Measurements from ENCODE around the gene SYNE2.
"Not testable (repeated sequence)": the region's sequence is repeated elsewhere in the genome, so short reads cannot be mapped to it uniquely, and the experiment has no call there.

SYNE2 gene

GRCh38 chr14:63852817-63853731 is at the start of gene SYNE2:
Gene SYNE2, plus strand, starts transcription at chr14:63853004. Its CDS starts 56,145 bp downstream, at chr14:63909149.
- peak; percentile 12 for TF ChIP-seq CTCF (IDR thresholded peaks at IDR 0.05; ENCODE audit: low read depth, low read length, poor library complexity, severe bottlenecking)
- no peak for TF ChIP-seq EZH2phosphoT487 (IDR thresholded peaks at IDR 0.05; ENCODE audit: borderline replicate concordance, low read length)
- Histone ChIP-seq H3K27ac (ENCODE audit: low read depth, low read length) (peak within 1 kb of the TSS; percentile 99), H3K9me3 (ENCODE audit: control insufficient read depth, insufficient read depth, low read length) (no peaks in the 10 kb centered on the region), H3K4me3 (ENCODE audit: low read length) (peak within 1 kb of the TSS; percentile 98), H3K4me1 (ENCODE audit: control insufficient read depth, low read length) (peaks cover 35% of the 10 kb centered on the region), H3K79me2 (ENCODE audit: control insufficient read depth, low read length) (peaks cover 59% of the 10 kb centered on the region), H3K9me2 (replicated peaks; ENCODE audit: control insufficient read depth, low read length) (no peaks in the 10 kb centered on the region), H3K27me3 (ENCODE audit: control insufficient read depth, low read length) (no peaks in the 10 kb centered on the region), H3K4me2 (ENCODE audit: low read length) (peak within 1 kb of the TSS; percentile 95), H3F3A (ENCODE audit: control insufficient read depth, insufficient read depth) (peaks cover 6% of the 10 kb centered on the region), H4K20me1 (ENCODE audit: control insufficient read depth, insufficient read depth, low read depth, low read length) (peaks cover 10% of the 10 kb centered on the region; the same call in 1 of the 2 replicates), H3K36me3 (ENCODE audit: control insufficient read depth, low read length) (peaks cover 33% of the 10 kb centered on the region)

GRCh38 chr14:63803221-63803791 is 49.5 kb upstream of the SYNE2 start:
- not testable (repeated sequence) for H3K4me1 ChIP-seq (ENCODE audit: control insufficient read depth, low read length); H3K27me3 ChIP-seq (ENCODE audit: control insufficient read depth, low read length); H3K4me3 ChIP-seq (ENCODE audit: low read length); H4K20me1 ChIP-seq (ENCODE audit: control insufficient read depth, insufficient read depth, low read depth, low read length); H3K36me3 ChIP-seq (ENCODE audit: control insufficient read depth, low read length); H3K79me2 ChIP-seq (ENCODE audit: control insufficient read depth, low read length); H3K27ac ChIP-seq (ENCODE audit: low read depth, low read length); H3K9me3 ChIP-seq (ENCODE audit: control insufficient read depth, insufficient read depth, low read length); H3K4me2 ChIP-seq (ENCODE audit: low read length); H3K9me2 ChIP-seq (replicated peaks; ENCODE audit: control insufficient read depth, low read length); H3F3A ChIP-seq (ENCODE audit: control insufficient read depth, insufficient read depth)

GRCh38 chr14:63806064-63806463 is 46.7 kb upstream of the SYNE2 start:
- not testable (repeated sequence) for H3K9me3 ChIP-seq (ENCODE audit: control insufficient read depth, insufficient read depth, low read length); H3K4me2 ChIP-seq (ENCODE audit: low read length); H4K20me1 ChIP-seq (ENCODE audit: control insufficient read depth, insufficient read depth, low read depth, low read length); H3K4me1 ChIP-seq (ENCODE audit: control insufficient read depth, low read length); H3K27ac ChIP-seq (ENCODE audit: low read depth, low read length); H3F3A ChIP-seq (ENCODE audit: control insufficient read depth, insufficient read depth); H3K9me2 ChIP-seq (replicated peaks; ENCODE audit: control insufficient read depth, low read length); H3K36me3 ChIP-seq (ENCODE audit: control insufficient read depth, low read length); H3K4me3 ChIP-seq (ENCODE audit: low read length); H3K27me3 ChIP-seq (ENCODE audit: control insufficient read depth, low read length); H3K79me2 ChIP-seq (ENCODE audit: control insufficient read depth, low read length)

GRCh38 chr14:63811692-63812091 is 41.1 kb upstream of the SYNE2 start:
- not testable (repeated sequence) for H3K27ac ChIP-seq (ENCODE audit: low read depth, low read length); H3K4me1 ChIP-seq (ENCODE audit: control insufficient read depth, low read length); H3K36me3 ChIP-seq (ENCODE audit: control insufficient read depth, low read length); H3K27me3 ChIP-seq (ENCODE audit: control insufficient read depth, low read length); H3K4me2 ChIP-seq (ENCODE audit: low read length); H3K79me2 ChIP-seq (ENCODE audit: control insufficient read depth, low read length); H3K9me3 ChIP-seq (ENCODE audit: control insufficient read depth, insufficient read depth, low read length); H4K20me1 ChIP-seq (ENCODE audit: control insufficient read depth, insufficient read depth, low read depth, low read length); H3K4me3 ChIP-seq (ENCODE audit: low read length); H3K9me2 ChIP-seq (replicated peaks; ENCODE audit: control insufficient read depth, low read length); H3F3A ChIP-seq (ENCODE audit: control insufficient read depth, insufficient read depth)

- Histone ChIP-seq H3K9me3 (ENCODE audit: control insufficient read depth, insufficient read depth, low read length) (no peaks in the 10 kb centered on the region), H3K36me3 (ENCODE audit: control insufficient read depth, low read length) (no peaks in the 10 kb centered on the region), H3K4me2 (ENCODE audit: low read length) (no peak overlapping the region), H3K9me2 (replicated peaks; ENCODE audit: control insufficient read depth, low read length) (no peaks in the 10 kb centered on the region), H3F3A (ENCODE audit: control insufficient read depth, insufficient read depth) (no peaks in the 10 kb centered on the region), H4K20me1 (ENCODE audit: control insufficient read depth, insufficient read depth, low read depth, low read length) (no peaks in the 10 kb centered on the region), H3K4me3 (ENCODE audit: low read length) (no peak overlapping the region), H3K79me2 (ENCODE audit: control insufficient read depth, low read length) (no peaks in the 10 kb centered on the region), H3K27ac (ENCODE audit: low read depth, low read length) (no peak overlapping the region), H3K27me3 (ENCODE audit: control insufficient read depth, low read length) (no peaks in the 10 kb centered on the region), H3K4me1 (ENCODE audit: control insufficient read depth, low read length) (no peaks in the 10 kb centered on the region)
- peak; percentile 39 for TF ChIP-seq CTCF (IDR thresholded peaks at IDR 0.05; ENCODE audit: low read depth, low read length, poor library complexity, severe bottlenecking)
- TF ChIP-seq EZH2phosphoT487 (IDR thresholded peaks at IDR 0.05; ENCODE audit: borderline replicate concordance, low read length), result no peak
These were observed 19.1 kb upstream of the SYNE2 start for GRCh38 chr14:63833728-63834127.
